Right ventricle myocardium inferior (tissue), 1 donor: Measurements from ENCODE around the gene ALAD. TPM values are rescaled to one million over a fixed set of nuclear protein-coding genes. Genes with fewer than 3 reads are reported as not detected.
"Not testable (repeated sequence)": the region's sequence is repeated elsewhere in the genome, so short reads cannot be mapped to it uniquely, and the experiment has no call there.

Experiments used
- ATAC-seq: fragments of 200-7000 bp; cut with Tn5 transposase; one replicate; pipeline ENCODE4 v1.9.1; 2020; ENCODE audit warnings: mild to moderate bottlenecking, moderate library complexity
- DNase-seq: peaks from one replicate; pipeline ENCODE4 v3.0.0; 2021; ENCODE audit errors: missing footprints
- intact Hi-C: fragments of 100-400 bp; cut with DNase I; formaldehyde crosslinking; loops from one replicate; pipeline ENCODE4 v1.11.0; 2022
- long read RNA-seq: library from polyadenylated mRNA; unstranded; transcript quantifications from one replicate; pipeline ENCODE4 v2.0.0, GENCODE V29; 2021
- total RNA-seq: library from RNA; stranded (reverse); fragmentation: NEBNext Ultra II Directional; extraction: Animal tissue kit (Norgen Biotek cat#: 25700); gene quantifications from one replicate; pipeline ENCODE4 v1.2.1, GENCODE V29; 2021
- donor health status: DM: no; HTN: yes; CAD: no; lungs with severe emphysema.

ALAD gene
- 136 TPM for total RNA-seq
- long read RNA-seq, transcript ALAD-201 (12 exons, 3,173 nt) = major isoform, 95 of 117 reads
- long read RNA-seq, partial matches to known transcripts = 5 of 117 reads
- long read RNA-seq, other reads (novel, unspliced or antisense) = 15 of 117 reads

DNA sequence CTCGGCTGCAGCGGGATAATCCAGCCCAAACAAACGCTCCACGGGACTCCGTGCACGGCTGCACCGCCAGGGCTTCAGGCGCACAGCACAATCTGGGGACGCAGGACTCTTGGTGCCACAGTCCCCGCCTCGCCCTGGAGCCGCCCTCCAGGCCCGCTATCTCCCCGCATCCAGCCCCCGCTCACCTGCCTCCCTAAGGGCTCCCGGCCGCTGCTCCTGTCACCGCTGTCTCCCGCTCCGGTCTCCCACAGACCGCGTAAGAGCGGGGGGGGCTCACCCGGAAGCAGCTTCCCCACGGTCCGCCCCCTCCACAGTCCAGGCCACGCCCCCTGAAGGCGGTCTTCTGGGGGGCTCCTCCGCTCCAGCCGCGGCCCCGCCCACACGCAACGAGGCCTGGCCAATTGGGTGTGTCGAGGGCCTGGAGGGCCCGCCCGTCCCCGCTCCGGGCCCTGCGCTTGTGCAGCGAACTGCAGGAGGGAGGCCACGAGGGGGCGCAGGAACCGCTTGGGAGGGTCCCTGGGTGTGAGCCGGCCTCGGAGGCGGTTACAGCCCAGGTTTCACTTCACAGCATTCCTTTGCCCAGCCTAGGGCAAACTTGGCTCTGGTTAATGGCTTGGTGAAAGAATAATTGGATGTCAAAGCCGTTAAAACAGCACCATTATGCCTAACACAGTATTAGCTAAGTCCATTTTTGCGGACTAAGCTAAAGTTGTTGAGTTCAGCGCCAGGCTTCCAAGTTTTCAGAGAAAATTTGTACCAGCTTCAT, at the start of gene ALAD:
Gene ALAD, minus strand, starts transcription at position 258 of the 766 bp plus-strand sequence. CDS start 7,725 bp downstream, outside the sequence.
- intact Hi-C loops = loop anchor here (2.0 to 10.0 kb wide), 5 partner anchors 90 to 256 kb away; partner anchors contain the start of genes CDC26, PRPF4 and SLC31A2
- ATAC-seq = peak; percentile 99
- peak; percentile 100 for DNase-seq

DNA sequence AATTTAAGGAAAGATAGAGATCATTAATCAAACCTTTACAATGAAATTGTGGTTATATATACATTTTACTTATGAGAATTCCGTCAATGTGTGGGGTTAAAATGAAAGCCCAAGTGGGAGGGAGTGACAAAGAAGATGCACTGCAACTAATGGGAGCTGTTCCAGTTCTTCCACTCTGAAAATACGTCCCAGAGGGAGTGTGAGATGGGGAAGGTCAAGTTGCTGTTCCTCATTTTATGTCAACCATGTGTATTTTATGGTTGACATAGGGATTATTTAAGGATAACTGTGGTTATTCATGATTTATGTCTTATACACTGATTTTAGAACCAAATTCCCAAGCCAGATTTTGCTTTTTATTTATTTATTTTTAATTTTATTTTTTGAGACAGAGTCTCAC, 48.3 kb upstream of the ALAD start:
- DNase-seq = no peak
- intact Hi-C loops = no loop called here
- ATAC-seq = no peak

DNA sequence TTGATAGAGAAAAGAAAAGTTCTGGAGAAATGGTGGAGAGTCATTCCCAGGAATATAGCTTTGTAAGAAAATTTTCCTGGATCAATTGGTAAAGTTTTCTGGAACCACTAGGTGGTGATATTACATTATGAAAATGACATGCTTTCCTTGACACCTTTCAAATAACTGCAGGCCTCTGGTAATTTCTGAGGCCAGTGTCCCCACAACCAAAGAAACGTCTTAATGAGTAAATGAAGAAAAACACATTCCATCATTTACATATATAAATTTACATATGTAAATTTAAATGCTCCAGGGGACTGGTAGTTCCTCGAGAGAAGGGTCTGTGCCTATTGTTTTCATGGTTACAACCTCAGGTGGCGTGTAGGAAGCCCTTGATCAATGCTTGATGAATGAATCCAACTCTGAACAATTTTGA, 45.2 kb upstream of the ALAD start:
- DNase-seq (no peak), ATAC-seq (peak; percentile 34)
- intact Hi-C loops = loop anchor here (2.0 kb wide), 1 partner anchor 140 kb away; no protein-coding TSS in a partner anchor

DNA sequence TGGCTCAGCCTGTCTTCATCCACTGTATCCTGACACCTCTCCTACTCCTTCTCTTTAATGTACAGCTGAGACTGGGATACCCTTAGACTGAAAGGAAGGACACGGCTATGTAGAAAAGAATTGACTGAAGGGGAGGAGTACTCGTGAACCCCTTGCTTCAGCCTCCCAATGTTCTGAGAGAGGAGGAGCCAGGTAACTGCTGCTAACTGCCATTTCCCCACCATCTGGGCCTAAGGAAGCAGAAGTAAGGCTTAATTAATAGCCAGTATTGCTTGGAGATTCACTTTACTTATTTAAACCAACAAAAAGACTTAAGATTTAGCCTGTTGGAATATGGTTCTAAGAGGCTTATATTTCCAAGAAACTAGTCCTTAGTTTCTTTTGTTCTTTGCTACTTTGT, 43.7 kb upstream of the ALAD start:
- intact Hi-C loops = loop anchor here (2.0 kb wide), 1 partner anchor 214 kb away; no protein-coding TSS in a partner anchor
- DNase-seq (no peak), ATAC-seq (no peak)

DNA sequence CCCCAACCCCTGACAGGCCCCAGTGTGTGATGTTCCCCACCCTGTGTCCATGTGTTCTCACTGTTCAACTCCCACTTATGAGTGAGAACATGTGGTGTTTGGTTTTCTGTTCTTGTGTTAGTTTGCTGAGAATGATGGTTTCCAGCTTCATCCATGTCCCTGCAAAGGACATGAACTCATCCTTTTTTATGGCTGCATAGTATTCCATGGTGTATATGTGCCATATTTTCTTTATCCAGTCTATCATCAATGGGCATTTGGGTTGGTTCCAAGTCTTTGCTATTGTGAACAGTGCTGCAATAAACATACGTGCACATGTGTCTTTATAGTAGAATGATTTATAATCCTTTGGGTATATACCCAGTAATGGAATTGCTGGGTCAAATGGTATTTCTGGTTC, 36.6 kb upstream of the ALAD start:
- intact Hi-C loops, ATAC-seq, DNase-seq: not testable (repeated sequence)

DNA sequence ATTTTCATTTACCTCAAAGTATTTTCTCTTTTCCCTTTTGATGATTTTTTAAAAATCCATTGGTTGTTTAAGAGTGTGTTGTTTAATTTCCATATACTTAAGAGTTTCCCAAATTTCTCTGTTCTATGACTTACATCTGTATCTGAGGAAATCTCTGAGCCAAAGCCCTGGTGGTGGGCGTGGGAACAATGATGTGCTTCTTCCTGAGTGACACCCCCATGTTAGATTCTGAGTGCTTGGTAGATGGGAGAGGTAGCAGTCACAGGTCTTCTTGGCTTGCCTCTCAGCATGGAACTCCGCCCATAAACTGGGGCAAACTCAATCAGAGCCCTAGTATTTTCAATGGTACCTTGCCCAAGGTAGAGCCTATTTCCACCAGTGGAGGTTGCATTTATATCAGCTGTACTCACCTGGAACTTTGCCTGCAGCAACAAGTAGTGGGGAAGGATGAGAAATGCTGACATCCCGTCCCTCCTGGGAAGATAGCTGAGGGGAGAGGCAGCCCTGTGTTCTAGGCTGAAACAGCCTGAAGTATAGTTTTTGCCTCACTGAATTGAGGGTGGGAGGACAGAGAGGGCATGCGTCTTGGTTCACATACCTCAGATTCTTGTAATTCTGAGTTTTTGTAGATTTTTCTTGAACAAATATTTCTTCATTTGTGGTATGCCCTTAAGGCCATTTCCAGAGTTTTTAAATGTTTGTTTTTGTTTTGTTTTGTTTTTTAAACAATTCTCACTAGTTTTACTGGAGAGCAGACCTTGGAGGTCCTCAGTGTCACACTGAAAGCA, 35.8 kb upstream of the ALAD start:
- ATAC-seq (no peak), DNase-seq (no peak)
- intact Hi-C loops = no loop called here

DNA sequence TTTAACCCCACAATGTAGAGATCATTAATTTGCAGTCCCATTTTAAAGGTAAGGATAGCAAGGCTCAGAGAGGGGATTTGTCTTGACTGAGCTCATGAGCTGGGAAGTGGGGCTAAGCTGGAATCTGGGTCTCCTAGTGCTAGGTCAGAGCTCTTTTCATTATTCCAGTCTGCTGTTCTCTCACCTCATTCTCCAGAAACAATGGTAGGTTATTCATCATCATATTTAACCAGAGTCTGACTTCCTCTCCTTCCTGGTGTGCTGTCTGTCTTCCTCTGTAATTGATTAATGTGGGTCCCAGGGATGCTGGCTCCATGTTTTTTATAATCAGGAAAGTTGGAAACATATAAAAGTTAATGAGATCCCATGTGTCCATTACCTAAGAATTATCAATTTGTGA, 30.1 kb upstream of the ALAD start:
- DNase-seq = no peak
- no peak for ATAC-seq
- intact Hi-C loops = no loop called here

DNA sequence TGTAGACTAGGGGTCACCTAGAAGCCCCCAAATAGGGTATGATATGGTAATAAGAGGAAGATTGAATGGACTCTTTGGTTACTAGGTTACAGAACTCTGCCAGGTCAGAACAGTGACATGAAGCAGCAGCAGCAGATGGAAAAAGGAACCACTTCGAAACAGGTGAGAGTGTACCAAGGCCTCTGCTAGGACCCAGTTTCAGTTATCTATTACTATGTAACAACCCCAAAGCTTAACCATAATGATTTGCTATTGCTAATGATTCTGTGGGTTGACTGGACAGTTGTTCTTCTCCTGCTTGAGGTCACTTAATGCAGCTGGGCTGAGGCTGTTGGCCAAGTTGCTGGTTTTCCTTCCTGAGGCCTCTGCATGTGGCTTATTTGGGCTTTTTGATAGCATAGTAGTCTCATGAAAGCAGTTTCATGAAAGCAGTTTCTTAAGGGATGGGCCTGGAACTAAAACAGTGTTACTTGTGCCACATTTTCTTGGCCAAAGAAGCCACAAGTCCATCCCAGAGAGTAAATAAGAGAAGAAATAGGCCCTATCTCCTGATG, 27.1 kb upstream of the ALAD start:
- ATAC-seq (no peak), DNase-seq (no peak)
- intact Hi-C loops = no loop called here

DNA sequence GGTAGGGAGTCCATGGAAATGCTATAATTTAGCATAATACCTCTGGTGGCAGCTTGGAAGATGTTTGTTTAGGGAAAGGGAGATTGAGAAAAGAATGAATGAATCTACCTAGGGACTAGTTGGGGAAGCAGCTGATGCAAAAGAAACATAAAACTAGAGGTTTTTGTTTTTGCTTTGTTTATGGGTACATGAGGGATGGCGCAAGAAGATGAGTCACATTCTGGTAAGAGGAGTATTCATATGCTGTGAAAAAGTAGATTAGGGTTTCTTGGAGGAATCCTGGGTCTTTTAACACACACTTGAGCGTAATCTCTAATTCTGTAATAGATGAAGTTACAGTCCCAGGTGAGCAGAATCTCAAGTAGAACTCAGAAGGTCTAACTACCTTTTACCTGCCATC, 26.5 kb upstream of the ALAD start:
- ATAC-seq = no peak
- no peak for DNase-seq
- intact Hi-C loops = no loop called here

DNA sequence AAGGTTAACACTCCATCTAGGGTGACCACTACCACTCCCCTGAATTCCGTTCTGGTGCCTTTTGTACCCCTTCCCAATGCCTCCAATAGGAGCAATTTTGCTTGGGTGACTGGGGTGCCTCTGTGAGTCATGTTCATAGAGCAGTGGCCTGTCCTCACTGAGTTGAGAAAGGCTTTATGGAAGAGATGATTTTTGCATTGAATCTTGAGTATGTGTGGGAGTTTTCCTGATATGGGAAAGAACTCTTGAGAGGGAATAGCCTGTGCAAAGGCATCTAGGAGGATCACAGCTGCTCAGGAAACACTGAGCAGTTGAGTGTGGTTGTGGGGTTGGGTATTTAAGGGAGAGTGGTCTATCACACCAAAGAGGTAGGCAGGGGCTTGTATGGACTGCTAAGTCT, 25.6 kb upstream of the ALAD start:
- ATAC-seq = no peak
- intact Hi-C loops = no loop called here
- no peak for DNase-seq

DNA sequence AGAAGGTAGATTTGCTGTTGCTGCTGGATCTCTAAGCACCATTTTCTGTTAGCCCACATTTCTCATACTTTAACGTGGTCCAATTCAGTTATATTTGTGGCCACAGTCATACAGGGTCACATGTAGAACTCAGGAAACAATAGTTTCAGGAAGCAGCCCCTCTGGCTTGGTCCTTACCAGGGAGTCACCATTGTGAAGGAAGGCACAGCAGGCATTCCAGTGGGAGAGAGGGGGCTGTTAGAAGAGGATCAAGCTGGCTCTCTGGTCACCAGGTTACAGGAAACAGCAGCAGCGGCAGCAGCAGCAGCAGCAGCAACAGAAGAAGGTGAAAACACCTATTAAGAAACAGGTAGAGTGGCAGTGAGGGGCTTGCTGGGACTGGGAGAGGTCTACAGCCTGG, 24.0 kb upstream of the ALAD start:
- ATAC-seq = no peak
- no peak for DNase-seq
- intact Hi-C loops = no loop called here

DNA sequence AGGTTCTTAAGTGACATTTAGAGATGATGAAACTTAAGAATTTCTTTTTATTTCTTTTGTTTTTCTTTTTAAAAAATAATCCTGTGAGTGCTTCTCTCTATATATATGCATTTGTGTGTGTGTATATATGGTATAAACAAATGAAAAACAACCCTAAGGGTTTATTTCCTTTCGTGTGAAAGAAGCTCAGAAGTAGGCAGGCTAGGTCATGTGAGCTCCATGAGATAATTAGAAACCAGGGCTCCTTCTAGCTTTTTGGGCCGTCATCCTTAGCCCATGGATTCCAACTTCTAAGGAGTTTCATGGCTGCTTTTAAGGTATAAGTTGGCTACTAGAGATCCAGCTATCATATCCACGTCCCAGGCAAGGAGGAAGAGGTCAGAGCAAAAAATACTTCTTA, 20.6 kb upstream of the ALAD start:
- DNase-seq (no peak), ATAC-seq (no peak)
- intact Hi-C loops = no loop called here

DNA sequence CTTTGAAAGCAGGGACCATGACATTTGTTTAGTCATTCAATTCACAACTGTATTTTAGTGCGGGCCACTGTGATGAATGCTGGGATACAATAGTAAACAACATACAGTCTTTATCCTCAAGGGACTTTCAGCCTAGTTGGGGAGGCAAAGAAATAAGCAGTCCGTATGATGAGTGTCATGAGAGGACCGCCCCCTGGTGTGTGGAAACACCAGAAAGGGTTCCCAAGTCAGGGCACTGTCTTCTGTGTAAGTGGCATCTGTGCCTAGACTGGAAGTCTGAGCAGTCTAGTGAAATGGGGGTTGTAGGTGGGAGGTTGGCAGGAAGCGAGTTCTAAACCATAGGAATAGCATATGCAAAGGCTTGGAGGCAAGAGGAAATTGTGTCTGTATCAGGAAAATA, 16.3 kb upstream of the ALAD start:
- ATAC-seq = no peak
- intact Hi-C loops = loop anchor here (10.0 kb wide), 1 partner anchor 467 kb away; no protein-coding TSS in a partner anchor
- no peak for DNase-seq

DNA sequence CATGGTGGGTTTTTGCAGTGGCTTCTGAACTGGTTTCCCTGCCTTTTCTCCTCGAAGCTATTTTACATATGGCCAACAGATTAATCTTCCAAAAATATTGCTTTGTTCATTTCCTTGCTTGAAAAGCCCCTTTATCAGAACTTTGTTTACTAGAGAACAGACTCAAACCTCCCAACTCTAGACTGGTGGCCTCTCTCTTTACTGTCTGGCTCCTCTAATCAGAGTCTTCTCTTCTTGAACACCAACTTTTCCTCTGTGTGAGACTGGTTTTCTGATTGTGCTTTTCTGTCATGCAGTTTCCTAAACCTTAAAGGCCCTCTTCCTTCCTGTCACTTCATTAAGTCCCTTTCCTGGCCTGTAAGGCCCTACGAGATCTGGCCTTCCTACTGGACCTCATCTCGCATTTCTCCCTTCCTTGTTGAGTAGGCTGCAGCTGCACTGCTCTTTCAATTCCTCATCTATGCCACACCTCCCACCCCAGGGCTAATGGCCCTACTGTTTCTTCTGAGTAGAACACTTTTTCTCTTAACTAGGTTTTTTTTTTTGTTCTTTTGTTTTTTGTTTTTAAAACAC, 15.2 kb upstream of the ALAD start:
- DNase-seq (no peak), ATAC-seq (peak; percentile 68)
- intact Hi-C loops = loop anchor here (10.0 kb wide), 1 partner anchor 469 kb away; no protein-coding TSS in a partner anchor

DNA sequence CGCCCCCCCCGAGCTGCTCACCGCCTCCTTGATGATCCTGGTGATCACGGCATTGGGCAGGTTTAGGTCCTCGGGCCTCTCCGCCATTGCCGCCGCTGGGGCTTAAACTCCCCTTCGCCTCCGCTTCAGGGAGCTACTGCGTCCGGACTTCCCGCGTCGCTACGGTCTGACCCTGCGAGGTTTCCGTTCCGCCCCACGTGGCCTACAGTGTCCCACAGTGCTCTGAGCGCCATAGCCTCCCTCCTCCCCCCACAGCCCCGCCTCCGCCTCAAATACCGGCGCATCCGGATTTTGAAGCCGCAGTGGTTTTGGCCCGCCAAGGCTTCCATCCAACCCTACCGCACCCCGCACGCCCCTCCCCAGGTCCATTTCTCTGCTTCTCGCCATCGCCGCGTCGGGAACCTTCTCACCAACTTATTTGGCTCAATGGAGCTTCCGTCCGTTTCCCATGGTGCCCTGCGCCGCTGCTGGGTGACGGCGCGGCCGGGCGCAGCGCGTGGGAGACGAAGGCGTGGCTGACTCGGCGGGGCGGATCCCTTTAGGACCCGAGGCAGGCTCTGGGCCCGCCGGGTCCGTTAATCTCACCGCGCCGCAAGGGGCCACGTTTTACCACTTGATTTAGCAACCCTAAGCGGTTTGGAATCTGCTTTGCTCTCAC, 9.3 kb upstream of the ALAD start, which contains the start of the genes C9orf43 and POLE3:
Gene C9orf43, plus strand, starts transcription at position 541 of the 658 bp plus-strand sequence. CDS start 2,747 bp downstream, outside the sequence.
Gene POLE3, minus strand, starts transcription at position 469 of the 658 bp plus-strand sequence. Its CDS starts 382 bp downstream, at position 87.
- DNase-seq (peak; percentile 98), ATAC-seq (peak; percentile 99)
- intact Hi-C loops = loop anchor here (10.0 kb wide), 1 partner anchor 474 kb away; no protein-coding TSS in a partner anchor

DNA sequence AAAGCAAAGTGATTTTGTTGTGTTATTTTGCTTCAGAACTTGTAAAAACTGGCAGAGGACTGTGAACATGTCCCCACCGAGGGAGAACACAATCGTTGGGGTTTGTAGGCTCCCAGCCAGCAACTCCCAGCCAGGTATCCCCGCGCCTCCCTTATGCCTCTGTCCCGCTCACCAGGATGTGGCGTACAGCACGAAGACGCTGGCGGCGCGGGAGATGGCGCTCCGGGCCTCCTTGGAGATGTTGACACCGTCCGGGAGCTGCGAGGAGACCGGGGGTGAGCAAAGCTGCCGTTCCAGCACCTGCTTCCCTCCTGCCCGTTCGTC, 8.8 kb upstream of the ALAD start:
- no peak for ATAC-seq
- intact Hi-C loops = loop anchor here (10.0 kb wide), 2 partner anchors 255 to 475 kb away; partner anchors contain the start of gene SLC31A2
- no peak for DNase-seq

DNA sequence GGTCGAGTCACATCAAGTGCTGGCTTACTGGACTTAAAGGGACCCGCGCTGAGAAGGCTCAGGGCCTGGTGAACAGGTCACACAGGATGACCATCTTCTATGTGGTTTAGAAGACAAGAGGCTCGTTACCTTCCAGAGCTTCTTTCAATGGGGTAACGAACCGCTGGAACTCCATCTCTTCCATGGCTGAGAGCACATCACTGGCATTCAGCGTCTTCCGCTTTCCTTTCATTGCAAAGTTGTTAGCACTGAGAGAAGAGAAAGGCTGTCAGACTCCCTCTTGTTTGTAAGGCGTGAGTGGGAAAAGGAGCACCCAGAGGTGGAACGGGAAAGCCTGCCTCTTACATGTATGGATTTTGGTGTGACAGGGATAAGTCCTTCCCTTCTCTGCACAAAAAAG, 8.4 kb upstream of the ALAD start:
- no peak for ATAC-seq

More for the DNA sequence above, 8.4 kb upstream of the ALAD start:
- no peak for DNase-seq
- intact Hi-C loops = loop anchor here (10.0 kb wide), 1 partner anchor 255 kb away; the partner anchor contains the start of gene SLC31A2
